ENCODE measurements around the gene KISS1R. TPM values are rescaled to one million over a fixed set of nuclear protein-coding genes. Genes with fewer than 3 reads are reported as not detected.
A peak's percentile ranks its signal among the peaks of the same experiment; 100 is the strongest.

The KISS1R gene
- total and polyA plus RNA-seq, 2 donors from 2014 or later: 0.69 TPM; not detected in 1

- no peaks in the 10 kb centered on the region for H3K9me3 ChIP-seq (ENCODE audit: control insufficient read depth in 2 of 3, insufficient read depth in 1 of 3, low read length in 3 of 3)
- H3K9ac ChIP-seq (ENCODE audit: low read length in 3 of 3): peak within 1 kb of the TSS; percentile 61 to 73 (median 67)
- peak within 1 kb of the TSS; percentile 61 to 81 (median 69) for H3K4me3 ChIP-seq (ENCODE audit: low read length in 3 of 3)
- H3K27me3 ChIP-seq (ENCODE audit: control insufficient read depth, insufficient read depth, low read length): no peaks in the 10 kb centered on the region
- DNase-seq: peak; percentile 94 to 97 (median 97)
- intact Hi-C loops (cut with DNase I): no loop called here
- TF ChIP-seq CTCF (IDR thresholded peaks at IDR 0.05; ENCODE audit: borderline replicate concordance, extremely low read depth, insufficient read depth): no peak
- peak; percentile 51 for FAIRE-seq
- H3K27ac ChIP-seq (ENCODE audit: low read depth in 2 of 2, low read length in 2 of 2): peak within 1 kb of the TSS; percentile 91 to 98
- H3K36me3 ChIP-seq (ENCODE audit: control insufficient read depth in 2 of 3, insufficient read depth in 3 of 3, low read length in 3 of 3): peaks cover 0 to 4% (median 3%) of the 10 kb centered on the region in 3 donors
- peaks cover 0 to 2% (median 0%) of the 10 kb centered on the region in 3 donors for H3K4me1 ChIP-seq (ENCODE audit: control insufficient read depth in 2 of 3, insufficient read depth in 2 of 3, low read depth in 1 of 3, low read length in 3 of 3)
Observed at GRCh38 chr19:892894-893689, 24.0 kb upstream of the KISS1R start, which contains the start of the genes MED16 and RNU6-9. Gene MED16, minus strand, starts transcription at chr19:893187. Its CDS starts 2,056 bp downstream, at chr19:891131. Gene RNU6-9, plus strand, starts transcription at chr19:893484.

GRCh38 chr19:896434-896833, 20.7 kb upstream of the KISS1R start:
- Histone ChIP-seq H3K4me1 (ENCODE audit: control insufficient read depth in 2 of 3, insufficient read depth in 2 of 3, low read depth in 1 of 3, low read length in 3 of 3) (peaks cover 0 to 2% (median 0%) of the 10 kb centered on the region in 3 donors), H3K9ac (ENCODE audit: low read length in 3 of 3) (no peak overlapping the region), H3K36me3 (ENCODE audit: control insufficient read depth in 2 of 3, insufficient read depth in 3 of 3, low read length in 3 of 3) (no peaks in the 10 kb centered on the region), H3K4me3 (ENCODE audit: low read length in 3 of 3) (no peak overlapping the region), H3K27me3 (ENCODE audit: control insufficient read depth, insufficient read depth, low read length) (no peaks in the 10 kb centered on the region), H3K9me3 (ENCODE audit: control insufficient read depth in 2 of 3, insufficient read depth in 1 of 3, low read length in 3 of 3) (no peaks in the 10 kb centered on the region), H3K27ac (ENCODE audit: low read depth in 2 of 2, low read length in 2 of 2) (no peak overlapping the region)
- DNase-seq (no peak), FAIRE-seq (no peak)
- TF ChIP-seq CTCF (IDR thresholded peaks at IDR 0.05; ENCODE audit: borderline replicate concordance, extremely low read depth, insufficient read depth): no peak
- intact Hi-C loops (cut with DNase I): no loop called here

GRCh38 chr19:896999-897398, 20.1 kb upstream of the KISS1R start:
- TF ChIP-seq CTCF (IDR thresholded peaks at IDR 0.05; ENCODE audit: borderline replicate concordance, extremely low read depth, insufficient read depth): no peak
- DNase-seq (no peak), FAIRE-seq (no peak)
- intact Hi-C loops (cut with DNase I): no loop called here
- Histone ChIP-seq H3K4me3 (ENCODE audit: low read length in 3 of 3) (no peak overlapping the region), H3K9ac (ENCODE audit: low read length in 3 of 3) (no peak overlapping the region), H3K36me3 (ENCODE audit: control insufficient read depth in 2 of 3, insufficient read depth in 3 of 3, low read length in 3 of 3) (no peaks in the 10 kb centered on the region), H3K27me3 (ENCODE audit: control insufficient read depth, insufficient read depth, low read length) (no peaks in the 10 kb centered on the region), H3K4me1 (ENCODE audit: control insufficient read depth in 2 of 3, insufficient read depth in 2 of 3, low read depth in 1 of 3, low read length in 3 of 3) (no peaks in the 10 kb centered on the region), H3K9me3 (ENCODE audit: control insufficient read depth in 2 of 3, insufficient read depth in 1 of 3, low read length in 3 of 3) (no peaks in the 10 kb centered on the region), H3K27ac (ENCODE audit: low read depth in 2 of 2, low read length in 2 of 2) (no peak overlapping the region)
